ENCODE measurements around the gene FNDC3B. TPM values are rescaled to one million over a fixed set of nuclear protein-coding genes. Genes with fewer than 3 reads are reported as not detected.
"Not testable (repeated sequence)": the region's sequence is repeated elsewhere in the genome, so short reads cannot be mapped to it uniquely, and the experiment has no call there.

FNDC3B gene
- polyA plus RNA-seq, 2 of the 4 experiments (the other 2 are of a cell fraction) = 29.5 to 33.6 TPM

GRCh38 chr3:172092658-172093057 is 53.3 kb downstream of the FNDC3B start:
- POLR2A ChIA-PET = no interaction called here
- no peak overlapping the region for H3K4me2 ChIP-seq
- no peak overlapping the region for H3K4me3 ChIP-seq
- peak in 1 of 2 experiments; percentile 35; a peak in 2 of 6 replicates for ATAC-seq
- CTCF ChIA-PET = no interaction called here
- H3K27ac ChIP-seq = no peak overlapping the region
- H3K9me3 ChIP-seq = no peaks in the 10 kb centered on the region
- H3K4me1 ChIP-seq = peaks cover 80% of the 10 kb centered on the region
- no peak for TF ChIP-seq HES2 (IDR thresholded peaks at IDR 0.05)
- TF ChIP-seq HOXB13 (CRISPR knock-in tag; IDR thresholded peaks at IDR 0.05; ENCODE audit: low read depth) = no peak
- 93% methylated on average over 5 of the region's 5 CpGs for WGBS (ENCODE audit: missing lambda C conversion rate)
- DNase-seq (ENCODE audit: low read depth in 1 of 2, low spot score in 1 of 2) = no peak
- FAIRE-seq = no peak

- H3K4me2 ChIP-seq; H3K9me3 ChIP-seq; H3K4me3 ChIP-seq; H3K27ac ChIP-seq; ATAC-seq; POLR2A ChIA-PET; FAIRE-seq; DNase-seq (ENCODE audit: low read depth in 1 of 2, low spot score in 1 of 2): not testable (repeated sequence)
- 0 out of 4 replicates have a peak, but pooled peaks of 1 of the 2 experiments have one; percentile 5 for TF ChIP-seq CEBPB (IDR thresholded peaks at IDR 0.05)
- peaks cover 80% of the 10 kb centered on the region for H3K4me1 ChIP-seq
- 87% methylated on average over 12 of the region's 13 CpGs for WGBS (ENCODE audit: missing lambda C conversion rate)
- CTCF ChIA-PET = interaction anchor here (0.6 kb wide), 1 partner anchor 1190 kb away, joined by 3 read pairs; no protein-coding TSS in a partner anchor
Measured at GRCh38 chr3:172093581-172094443, 54.4 kb downstream of the FNDC3B start.

DNA sequence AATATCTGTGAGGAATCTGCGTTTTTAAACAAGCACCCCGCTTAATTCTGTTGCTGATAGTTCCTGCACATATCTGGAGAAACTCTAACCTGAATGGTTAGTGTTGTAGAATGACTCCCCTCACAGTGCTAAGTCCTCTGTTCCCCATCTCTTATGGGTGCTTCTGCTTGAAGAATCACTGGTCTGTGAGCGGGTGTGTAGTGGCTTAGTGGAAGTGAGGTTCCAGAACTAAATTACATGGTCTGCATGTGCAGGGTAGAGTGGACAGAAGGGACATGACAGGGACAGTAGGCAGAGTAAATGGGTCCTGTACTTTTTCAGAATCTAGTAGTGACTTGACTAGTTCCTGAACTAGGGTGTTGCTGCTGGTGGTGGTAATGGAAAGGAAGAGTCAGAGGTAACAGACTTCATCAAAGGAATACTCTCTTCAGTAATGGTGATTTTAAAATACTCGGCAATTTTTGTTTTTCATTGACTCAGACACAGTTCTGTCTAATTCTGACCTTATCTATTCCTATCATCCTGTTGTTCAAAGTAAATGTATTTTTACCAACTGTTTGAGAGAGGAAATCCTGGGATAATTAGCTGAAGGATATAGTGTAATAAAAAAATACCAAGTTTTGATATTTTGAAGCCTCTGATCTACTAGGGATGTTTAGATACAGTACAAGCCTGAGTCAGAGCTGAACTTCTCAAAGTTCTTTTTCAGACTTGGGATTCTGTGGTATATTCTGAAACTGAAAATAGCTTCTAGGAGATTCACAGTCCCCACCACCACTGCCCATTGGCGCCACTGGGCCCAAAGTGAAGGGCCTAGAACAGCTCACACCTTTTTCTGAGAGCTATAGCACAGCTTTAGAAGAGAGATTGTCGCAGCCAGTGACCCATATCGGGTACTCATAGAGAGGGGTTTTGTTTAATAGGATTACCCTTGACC is 55.5 kb downstream of the FNDC3B start:
- 81% methylated on average over 7 of the region's 7 CpGs for WGBS (ENCODE audit: missing lambda C conversion rate)
- peak; percentile 55 to 61 for ATAC-seq
- Histone ChIP-seq H3K9me3 (no peaks in the 10 kb centered on the region), H3K4me1 (peaks cover 80% of the 10 kb centered on the region), H3K4me3 (no peak overlapping the region), H3K4me2 (peak overlapping the region; percentile 61; the same call in 1 of the 3 replicates), H3K27ac (peak overlapping the region; percentile 17 to 63; a peak in 4 of 6 replicates)
- no peak for DNase-seq (ENCODE audit: low read depth in 1 of 2, low spot score in 1 of 2)
- TF ChIP-seq RARB (CRISPR knock-in tag; IDR thresholded peaks at IDR 0.05) = no peak
- TF ChIP-seq KDM5A (IDR thresholded peaks at IDR 0.05) = no peak
- TF ChIP-seq ZFP36 (IDR thresholded peaks at IDR 0.05; ENCODE audit: borderline replicate concordance, partially characterized antibody) = no peak
- no peak for TF ChIP-seq TP53 (CRISPR knock-in tag; IDR thresholded peaks at IDR 0.05)
- no peak for TF ChIP-seq NR3C1 (IDR thresholded peaks at IDR 0.05)
- TF ChIP-seq, protein P1, sequence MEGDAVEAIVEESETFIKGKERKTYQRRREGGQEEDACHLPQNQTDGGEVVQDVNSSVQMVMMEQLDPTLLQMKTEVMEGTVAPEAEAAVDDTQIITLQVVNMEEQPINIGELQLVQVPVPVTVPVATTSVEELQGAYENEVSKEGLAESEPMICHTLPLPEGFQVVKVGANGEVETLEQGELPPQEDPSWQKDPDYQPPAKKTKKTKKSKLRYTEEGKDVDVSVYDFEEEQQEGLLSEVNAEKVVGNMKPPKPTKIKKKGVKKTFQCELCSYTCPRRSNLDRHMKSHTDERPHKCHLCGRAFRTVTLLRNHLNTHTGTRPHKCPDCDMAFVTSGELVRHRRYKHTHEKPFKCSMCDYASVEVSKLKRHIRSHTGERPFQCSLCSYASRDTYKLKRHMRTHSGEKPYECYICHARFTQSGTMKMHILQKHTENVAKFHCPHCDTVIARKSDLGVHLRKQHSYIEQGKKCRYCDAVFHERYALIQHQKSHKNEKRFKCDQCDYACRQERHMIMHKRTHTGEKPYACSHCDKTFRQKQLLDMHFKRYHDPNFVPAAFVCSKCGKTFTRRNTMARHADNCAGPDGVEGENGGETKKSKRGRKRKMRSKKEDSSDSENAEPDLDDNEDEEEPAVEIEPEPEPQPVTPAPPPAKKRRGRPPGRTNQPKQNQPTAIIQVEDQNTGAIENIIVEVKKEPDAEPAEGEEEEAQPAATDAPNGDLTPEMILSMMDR (IDR thresholded peaks at IDR 0.05) = no peak
- no peak for TF ChIP-seq ESRRA (IDR thresholded peaks at IDR 0.05; ENCODE audit: borderline replicate concordance, low read length)
- TF ChIP-seq, protein P2, sequence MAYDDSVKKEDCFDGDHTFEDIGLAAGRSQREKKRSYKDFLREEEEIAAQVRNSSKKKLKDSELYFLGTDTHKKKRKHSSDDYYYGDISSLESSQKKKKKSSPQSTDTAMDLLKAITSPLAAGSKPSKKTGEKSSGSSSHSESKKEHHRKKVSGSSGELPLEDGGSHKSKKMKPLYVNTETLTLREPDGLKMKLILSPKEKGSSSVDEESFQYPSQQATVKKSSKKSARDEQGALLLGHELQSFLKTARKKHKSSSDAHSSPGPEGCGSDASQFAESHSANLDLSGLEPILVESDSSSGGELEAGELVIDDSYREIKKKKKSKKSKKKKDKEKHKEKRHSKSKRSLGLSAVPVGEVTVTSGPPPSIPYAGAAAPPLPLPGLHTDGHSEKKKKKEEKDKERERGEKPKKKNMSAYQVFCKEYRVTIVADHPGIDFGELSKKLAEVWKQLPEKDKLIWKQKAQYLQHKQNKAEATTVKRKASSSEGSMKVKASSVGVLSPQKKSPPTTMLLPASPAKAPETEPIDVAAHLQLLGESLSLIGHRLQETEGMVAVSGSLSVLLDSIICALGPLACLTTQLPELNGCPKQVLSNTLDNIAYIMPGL (CRISPR knock-in tag; IDR thresholded peaks at IDR 0.05; ENCODE audit: borderline replicate concordance) = no peak
- TF ChIP-seq FOXS1 (CRISPR knock-in tag; IDR thresholded peaks at IDR 0.05) = no peak
- TF ChIP-seq RNF2 (IDR thresholded peaks at IDR 0.05; ENCODE audit: borderline replicate concordance, low read depth) = no peak
- no peak for TF ChIP-seq MAFK (IDR thresholded peaks at IDR 0.05; ENCODE audit: partially characterized antibody)
- TF ChIP-seq HOXB5 (CRISPR knock-in tag; IDR thresholded peaks at IDR 0.05) = no peak
- CTCF ChIA-PET = interaction anchor here (0.6 kb wide), 1 partner anchor 1191 kb away, joined by 3 read pairs; no protein-coding TSS in a partner anchor
- POLR2A ChIA-PET = no interaction called here
- no peak for FAIRE-seq

Data from A549 (cell line).